Measurements from ENCODE around the gene OLFM3.

OLFM3 gene

DNA sequence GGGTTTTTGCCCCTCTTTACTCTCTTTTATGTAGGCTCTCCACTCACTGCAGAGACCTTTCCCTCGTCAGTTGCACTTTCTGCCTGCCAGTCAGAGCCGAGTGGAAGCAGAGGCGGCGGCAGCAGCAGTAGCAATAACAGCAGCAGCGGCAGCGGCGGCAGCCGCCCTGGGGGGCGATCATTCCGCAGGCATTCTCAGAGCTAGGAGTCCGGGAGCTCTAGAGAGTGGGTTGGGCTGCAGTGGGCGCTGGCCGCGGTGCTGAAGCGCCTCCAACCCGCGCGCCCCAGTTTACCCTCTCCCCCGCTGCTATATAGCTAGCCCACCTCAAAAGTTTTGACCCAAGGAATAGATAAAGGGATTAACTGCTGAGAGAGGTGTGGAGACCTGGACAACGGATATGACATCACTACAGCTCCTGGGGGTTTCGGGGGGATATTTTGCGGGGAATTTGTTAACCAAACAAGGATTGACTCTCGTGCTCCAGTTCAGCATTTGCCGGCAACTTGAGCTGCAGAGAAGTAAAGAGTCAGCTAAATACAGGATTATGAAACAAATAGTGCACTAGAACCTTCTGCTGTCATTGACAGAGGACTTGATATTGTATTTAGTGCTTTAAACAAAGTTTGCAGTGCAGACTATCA, at the start of gene OLFM3:
OLFM3 (minus strand) TSS at position 102 of the 641 bp plus-strand sequence.
- in situ Hi-C loops (cut with MboI; ENCODE audit: low sequenced_read_pairs), result no loop called here

DNA sequence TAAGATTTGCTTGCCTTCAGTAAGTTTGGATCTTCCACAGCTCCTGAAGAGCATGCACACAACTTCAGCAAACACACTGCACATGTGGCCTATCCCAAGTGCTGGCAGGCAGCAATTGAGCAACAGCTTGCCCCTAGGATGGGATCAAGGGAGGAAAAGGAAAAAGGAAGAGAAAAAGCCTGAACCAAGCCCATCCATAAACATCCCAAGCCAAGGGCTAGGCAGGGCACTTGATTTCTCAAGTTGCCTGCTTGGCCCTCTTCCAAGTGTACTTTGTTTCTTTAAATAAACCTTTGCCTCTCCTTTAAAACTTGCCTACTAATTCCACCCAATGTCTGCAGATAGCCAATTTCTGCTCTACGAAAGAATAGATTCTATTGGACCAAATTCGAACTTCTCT, 49.0 kb upstream of the OLFM3 start:
- in situ Hi-C loops (cut with MboI; ENCODE audit: low sequenced_read_pairs), result no loop called here

DNA sequence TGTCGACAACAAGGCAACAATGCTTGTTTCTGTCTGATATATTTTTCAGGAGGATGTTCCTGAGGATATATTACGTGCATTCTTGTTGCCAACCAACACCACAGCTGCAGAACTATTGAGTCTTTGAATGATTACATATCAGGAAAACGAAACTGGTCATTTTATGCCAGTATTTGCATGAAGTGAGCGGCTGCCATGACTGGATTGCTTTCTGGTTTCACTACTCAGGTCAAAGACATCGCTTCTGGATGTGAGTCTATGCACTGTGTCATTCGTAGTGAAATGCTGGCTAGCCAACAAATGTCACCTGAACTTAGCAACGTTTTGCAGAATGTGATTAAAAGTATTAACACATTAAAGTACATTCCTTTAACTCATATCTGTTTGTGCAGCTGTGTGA, 35.8 kb upstream of the OLFM3 start:
- in situ Hi-C loops (cut with MboI; ENCODE audit: low sequenced_read_pairs), result no loop called here

DNA sequence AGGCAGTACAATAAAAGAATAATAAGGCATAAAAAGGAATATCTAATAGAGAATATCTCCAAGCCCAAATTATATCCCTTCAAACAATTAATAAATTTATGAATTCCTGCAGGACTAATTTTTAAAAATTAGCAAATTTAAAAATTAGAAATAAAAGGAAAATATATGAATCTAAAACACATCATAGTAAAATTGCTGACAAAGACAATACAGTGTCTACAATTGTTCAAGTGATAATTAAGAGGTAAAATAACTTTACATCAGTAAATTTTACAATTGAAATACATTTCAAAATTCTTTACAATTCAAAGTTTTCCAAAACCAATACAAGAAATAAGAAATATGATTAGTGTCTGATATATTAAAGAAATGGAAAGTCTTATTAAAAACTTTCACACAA, 22.8 kb upstream of the OLFM3 start:
- in situ Hi-C loops (cut with MboI; ENCODE audit: low sequenced_read_pairs), result no loop called here

DNA sequence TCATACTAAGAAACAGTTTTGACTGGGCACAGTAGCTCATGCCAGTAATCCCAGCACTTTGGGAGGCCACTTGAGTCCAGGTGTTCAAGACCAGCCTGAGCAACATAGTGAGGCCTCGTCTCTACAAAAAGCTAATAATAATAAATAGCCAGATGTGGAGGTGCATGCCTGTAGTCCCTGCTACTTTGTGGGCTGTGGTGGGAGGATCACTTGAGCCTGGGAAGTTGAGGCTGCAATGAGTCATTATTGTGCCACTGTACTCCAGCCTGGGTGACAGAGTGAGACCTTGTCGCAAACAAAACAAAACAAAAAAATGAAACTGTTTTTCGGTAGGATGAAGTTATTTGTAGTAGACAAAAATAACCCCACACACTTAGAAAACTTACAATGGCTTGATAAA, 19.0 kb upstream of the OLFM3 start:
- in situ Hi-C loops (cut with MboI; ENCODE audit: low sequenced_read_pairs), result no loop called here

DNA sequence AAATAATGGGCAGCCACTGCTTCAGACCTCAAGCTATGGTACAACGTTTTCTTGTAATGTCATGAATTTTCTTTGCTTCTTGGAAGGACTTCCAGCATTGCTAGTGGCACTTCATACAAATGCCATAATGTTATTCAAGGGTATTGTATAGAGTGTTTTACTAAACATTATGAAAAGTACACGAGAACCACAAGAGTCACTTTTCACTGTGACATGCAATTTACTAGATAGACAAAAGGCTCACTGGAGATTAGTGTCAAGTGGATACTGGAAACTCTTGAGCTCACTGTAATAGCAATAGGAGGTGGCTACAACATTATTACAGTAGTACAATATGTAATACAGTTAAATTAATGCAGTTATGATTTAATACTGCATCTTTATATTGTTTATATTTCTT, 5.3 kb upstream of the OLFM3 start:
- in situ Hi-C loops (cut with MboI; ENCODE audit: low sequenced_read_pairs), result no loop called here

DNA sequence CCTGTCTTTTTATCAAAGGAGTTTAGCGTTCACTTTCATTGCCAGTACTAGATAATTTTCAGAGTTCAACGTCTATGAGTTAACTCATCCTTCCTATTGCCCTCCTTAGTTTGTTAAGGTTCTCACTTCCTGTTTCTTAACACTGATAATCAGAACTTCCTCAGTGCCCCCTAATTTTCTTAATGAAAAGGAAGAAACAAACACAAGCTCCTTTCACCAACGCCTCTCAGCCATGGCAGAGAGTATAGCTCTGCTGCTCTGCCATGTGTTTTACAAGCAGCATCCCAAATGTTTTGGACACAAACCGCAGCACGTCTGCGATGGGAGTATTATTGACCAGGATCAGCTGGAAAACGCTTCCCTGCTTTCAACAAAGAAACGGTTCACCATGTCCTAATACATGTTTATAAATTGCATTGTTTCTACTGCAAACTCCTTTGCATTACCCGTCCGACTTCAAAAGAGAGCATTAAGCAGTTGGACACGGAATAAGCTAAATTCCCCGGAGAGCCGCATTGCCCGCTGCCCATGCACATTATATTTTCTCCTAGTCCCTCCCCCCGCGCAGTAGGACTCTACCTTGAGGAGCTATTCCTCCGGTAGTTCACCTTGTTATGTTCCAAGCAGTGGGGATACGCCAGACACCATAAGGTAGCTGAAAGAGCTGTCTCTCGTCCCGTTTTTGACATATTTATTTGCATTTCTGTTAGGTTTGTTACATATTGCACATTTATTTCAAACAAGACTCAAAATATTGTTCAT, 561 bp downstream of the OLFM3 start:
- in situ Hi-C loops (cut with MboI; ENCODE audit: low sequenced_read_pairs), result no loop called here

DNA sequence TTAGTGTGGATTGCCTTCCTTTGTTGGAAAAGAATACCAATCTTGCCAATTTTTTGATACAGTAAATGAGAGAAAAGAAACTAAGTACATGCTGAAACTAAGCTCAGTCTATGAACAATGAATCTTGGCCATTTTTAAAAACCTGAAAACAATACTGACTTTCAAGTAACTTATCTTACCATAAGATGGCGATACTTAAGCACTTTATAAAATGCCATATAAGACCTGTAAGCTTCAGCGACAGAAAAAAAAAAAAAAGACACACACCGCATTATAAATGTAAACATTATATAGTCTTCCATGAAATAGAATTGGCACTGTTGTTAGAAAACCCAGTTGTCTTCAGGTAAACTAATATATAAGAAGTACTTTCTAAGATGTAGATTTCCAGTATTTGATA, 3.0 kb downstream of the OLFM3 start:
- in situ Hi-C loops (cut with MboI; ENCODE audit: low sequenced_read_pairs), result no loop called here

DNA sequence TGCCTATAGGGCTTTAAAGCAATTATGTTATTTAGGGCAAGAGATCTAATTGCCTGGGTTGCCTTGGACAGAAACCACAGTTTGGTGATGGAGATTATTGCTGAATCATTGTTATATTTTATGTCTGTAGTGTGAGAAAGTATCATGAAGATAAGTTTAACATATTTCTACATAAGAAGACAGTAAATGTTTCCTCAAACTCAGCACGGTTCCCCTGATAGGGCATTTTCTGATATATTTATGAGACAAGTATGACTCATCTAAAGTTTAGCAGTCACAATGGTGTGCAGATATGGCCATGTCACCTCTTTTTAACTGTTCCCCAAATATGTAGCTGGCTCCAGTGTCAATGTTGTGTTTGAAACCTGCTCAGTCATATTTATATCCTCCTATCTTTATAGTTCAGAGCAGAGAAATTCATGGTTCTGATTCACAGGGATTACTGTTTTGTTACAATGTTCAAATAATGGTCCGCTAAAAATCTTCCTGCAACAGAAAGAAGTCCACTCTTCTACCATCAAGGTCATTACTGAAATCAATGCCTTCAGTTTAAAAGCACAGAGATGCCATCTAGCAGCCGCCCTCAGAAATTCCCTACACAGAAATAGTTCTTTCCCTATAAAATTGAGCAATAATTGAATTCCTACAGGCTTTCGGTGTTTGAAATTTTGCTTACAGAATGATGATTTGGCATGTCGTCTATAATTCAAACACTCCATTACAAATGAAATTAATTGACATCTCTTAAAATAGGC, 3.7 kb downstream of the OLFM3 start:
- in situ Hi-C loops (cut with MboI; ENCODE audit: low sequenced_read_pairs), result no loop called here

DNA sequence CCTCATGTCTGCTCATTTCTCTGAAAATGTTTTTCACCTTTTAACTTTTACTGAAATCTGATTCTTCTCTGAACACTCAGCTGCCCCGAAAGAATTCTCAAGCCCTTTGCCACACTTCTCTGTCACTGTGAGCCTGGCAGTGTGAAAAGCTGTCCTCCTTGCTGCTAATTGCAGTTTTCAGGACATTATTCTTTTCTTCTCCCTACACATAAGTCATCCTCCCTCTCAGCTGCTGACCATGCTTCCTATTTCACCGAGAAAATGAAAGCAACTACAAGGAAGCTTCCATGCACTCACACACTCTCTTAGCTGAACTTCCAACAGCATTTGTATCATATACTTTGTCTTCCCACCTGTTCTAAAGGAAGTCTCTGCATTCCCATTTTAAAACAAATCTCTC, 15.8 kb downstream of the OLFM3 start:
- in situ Hi-C loops (cut with MboI; ENCODE audit: low sequenced_read_pairs), result no loop called here

DNA sequence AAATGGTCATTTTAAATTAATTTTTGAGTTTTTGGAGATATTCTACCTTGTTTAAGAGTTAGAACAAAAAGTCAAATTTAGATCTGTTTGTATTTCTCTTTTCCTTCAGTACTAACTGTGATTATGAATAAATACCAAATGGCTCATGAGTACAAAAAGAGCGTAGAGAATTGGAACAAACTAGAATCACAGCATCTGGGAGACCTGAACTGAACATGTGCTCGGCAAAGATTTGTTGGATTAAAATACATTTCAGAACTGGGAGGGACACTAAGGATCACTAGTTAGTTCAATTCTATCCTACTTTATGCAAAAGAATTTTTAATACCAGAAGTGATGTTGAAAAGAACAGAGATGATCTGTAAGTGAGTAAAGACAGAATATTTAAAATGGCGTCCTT, 19.5 kb downstream of the OLFM3 start:
- in situ Hi-C loops (cut with MboI; ENCODE audit: low sequenced_read_pairs), result no loop called here

DNA sequence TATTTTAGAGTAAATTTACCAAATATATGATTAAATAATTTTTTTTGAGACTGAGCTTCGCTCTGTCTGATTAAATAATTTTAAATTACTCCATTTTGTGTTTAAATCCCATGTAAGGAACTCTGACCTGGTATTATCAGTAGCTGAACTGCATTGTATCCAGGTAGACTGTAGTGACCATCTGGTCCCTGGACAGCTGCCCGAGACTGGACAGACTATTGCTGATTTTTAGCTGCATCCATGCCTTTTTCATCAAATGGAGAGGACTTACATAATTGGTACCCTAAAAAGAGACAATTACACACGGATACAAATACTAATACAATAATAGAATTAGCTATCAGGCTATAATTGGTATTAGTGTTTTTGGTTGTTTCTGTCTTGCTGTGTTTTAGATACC, 20.6 kb downstream of the OLFM3 start:
- in situ Hi-C loops (cut with MboI; ENCODE audit: low sequenced_read_pairs), result no loop called here

DNA sequence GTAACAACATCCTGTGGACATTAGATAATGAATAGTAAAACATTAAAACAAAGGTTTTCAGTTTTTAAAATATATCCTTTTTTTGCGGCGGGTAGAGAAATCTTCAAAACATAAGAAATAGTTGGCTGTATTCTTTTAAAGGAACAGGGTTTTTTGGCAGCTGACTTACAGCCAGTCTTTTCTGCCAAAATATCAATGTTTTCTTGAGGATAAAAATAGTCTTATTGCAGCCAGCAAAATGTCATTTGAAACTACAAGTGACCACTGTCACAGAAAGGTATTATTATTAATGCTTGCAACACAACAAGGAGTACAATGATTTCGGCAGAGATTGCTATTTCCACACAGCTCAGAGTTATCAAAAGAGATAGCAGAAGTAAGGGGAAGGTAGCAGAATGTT, 21.4 kb downstream of the OLFM3 start:
- in situ Hi-C loops (cut with MboI; ENCODE audit: low sequenced_read_pairs), result no loop called here

DNA sequence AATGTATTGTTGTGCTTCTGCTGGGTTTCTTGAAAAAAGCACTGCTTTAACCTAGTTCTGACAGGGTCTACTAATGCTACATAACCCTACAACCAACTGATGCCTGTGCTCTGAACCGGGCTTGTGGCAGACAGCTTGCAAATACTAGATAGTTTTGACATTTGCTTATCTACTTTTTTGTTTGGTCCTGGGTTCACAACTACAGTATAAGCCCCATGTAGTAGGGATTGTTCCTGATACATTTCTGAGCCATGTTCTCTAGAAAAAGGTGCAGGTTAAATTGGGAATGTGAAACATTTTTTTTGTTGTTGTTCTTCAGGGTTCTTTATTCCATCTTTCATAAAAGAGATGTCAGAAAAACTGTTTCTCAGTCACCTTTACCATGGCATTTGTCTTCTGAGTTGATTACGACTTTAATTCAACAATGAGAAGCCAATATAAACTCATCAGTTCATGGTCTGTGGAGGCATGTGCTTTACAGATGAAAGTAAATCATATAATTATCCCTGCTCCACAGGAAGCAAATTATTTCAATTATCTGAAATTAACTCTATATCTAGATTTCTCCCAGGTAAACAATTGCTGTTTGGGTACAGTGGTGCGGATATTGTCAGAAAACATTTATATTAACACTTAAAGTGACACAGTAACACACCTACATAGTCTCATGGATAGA, 22.0 kb downstream of the OLFM3 start:
- in situ Hi-C loops (cut with MboI; ENCODE audit: low sequenced_read_pairs), result no loop called here

DNA sequence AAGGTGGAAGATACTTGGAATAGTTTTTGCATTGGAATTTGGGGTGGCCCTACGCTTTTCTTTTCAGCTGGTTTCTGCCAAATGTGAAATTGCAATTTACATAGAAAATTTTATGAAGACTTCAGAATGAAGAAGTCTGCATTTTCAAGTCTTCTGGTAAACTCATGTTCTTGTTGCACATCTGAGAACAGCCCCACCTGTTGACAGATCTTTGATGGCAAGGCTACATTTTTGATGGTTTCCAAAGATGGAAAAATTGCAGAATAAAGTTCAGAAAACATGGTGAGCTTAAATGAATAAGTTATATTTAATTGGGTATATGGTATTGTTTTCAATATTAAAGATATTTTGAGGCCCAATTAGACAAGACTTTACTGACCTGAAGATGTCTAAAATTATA, 25.4 kb downstream of the OLFM3 start:
- in situ Hi-C loops (cut with MboI; ENCODE audit: low sequenced_read_pairs), result no loop called here

DNA sequence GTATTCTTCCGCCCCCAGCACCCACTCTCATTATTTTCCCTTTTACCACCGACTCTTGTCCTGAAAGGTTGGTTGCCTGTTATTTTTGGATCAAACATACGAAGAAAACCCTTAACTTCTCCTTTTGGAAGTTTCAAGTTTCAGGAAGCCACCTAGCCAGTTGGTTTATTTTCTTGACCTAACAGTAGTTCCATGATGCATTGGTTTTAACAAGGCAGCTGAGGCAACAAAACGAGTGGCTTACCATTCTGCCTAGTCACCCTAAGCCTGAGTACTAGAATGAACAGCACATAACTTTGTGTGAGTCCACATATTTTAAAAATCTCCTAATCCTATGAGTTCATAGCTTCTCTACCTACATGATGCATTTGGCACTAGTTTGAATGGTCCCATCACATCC, 28.9 kb downstream of the OLFM3 start:
- in situ Hi-C loops (cut with MboI; ENCODE audit: low sequenced_read_pairs), result no loop called here

DNA sequence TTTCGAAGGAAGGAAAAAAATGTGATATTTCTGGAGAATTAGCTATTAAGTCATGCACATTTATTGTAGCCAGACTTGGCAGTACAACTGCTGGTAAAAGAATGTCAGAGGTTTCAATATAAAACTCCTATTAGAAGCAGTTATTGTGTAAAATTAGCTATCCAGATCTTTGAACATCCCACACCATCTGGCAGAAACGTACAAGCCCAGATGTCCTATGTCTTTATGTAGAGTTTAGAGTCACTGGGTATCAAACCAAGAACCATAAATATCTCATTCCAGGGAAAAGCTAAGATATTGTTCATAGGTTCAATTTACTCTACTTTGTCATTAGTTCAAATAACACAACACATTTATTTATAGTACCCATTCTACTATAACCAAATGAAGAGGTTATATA, 31.4 kb downstream of the OLFM3 start:
- in situ Hi-C loops (cut with MboI; ENCODE audit: low sequenced_read_pairs), result no loop called here

DNA sequence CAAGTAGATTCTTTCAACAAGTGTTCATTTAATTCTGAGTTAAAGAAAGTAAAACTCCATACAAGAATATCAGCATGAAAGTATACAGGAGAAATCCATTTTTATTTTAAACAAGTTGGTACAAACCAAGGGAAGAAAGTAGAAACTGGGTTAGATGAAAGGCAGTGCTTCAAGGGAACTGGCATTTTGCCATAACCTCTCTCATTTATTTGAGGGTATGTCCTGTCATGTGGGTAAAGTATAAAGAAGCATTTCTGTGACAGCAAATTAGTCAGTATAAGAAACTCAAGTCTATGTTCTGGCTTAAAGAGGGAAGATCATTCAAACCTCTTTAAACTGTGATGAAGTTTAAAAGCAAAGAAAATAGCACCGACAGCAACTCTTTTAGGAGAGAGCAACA, 32.0 kb downstream of the OLFM3 start:
- in situ Hi-C loops (cut with MboI; ENCODE audit: low sequenced_read_pairs), result no loop called here

DNA sequence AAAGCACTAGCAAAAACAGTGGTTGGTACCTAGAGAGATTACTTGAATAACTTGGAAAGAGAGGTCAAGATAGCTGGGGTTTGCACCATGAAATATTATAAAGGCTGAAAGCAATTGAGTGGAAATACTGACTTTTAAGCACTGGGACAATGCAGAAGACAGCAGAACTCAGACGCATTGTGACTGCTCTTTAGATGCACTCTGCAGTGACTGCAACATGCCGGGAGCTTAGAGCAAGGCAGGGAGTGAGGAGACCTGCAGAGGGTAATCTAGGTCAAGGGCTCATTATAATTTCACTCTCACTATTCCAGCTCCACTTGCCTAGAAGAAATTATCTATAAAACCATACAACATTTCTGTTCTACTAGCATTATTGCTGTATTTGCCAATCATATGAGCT, 36.6 kb downstream of the OLFM3 start:
- in situ Hi-C loops (cut with MboI; ENCODE audit: low sequenced_read_pairs), result no loop called here

DNA sequence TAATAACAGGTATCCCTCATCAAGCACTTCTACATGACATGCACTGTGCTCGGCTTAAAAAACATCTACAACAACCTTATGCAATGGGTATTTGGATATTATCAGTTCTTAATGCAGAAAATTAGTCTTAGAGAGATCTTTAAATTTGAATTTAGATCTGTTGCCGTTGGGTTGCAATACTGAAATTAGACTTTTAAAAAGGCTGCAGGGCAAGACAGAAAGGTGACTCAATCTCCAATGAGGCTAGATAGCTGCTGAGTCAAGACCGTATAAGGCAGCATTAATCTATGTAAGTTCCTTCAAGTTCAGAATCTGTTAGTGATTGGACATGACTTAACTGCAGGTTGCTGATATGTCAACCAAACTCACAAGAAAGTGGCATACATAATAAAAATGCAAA, 37.3 kb downstream of the OLFM3 start:
- in situ Hi-C loops (cut with MboI; ENCODE audit: low sequenced_read_pairs), result no loop called here

DNA sequence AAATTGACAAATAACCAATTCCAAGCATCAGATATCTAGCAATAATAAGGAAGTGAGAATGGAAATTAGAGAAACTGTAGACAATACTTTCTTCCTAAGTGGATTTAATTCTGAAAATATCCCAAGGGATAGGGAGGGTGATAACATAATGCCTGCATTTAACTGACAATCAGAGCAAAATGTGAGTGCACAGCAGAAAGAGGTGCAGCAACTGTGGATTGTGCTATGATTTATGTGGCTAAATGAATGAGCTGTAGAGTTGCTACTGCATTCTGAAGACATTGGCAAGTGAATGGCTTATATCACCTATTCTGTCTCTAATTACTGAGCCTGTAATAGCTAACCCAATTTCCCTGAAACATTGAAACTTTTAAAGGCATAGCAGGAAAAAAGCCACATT, 39.0 kb downstream of the OLFM3 start:
- in situ Hi-C loops (cut with MboI; ENCODE audit: low sequenced_read_pairs), result no loop called here

DNA sequence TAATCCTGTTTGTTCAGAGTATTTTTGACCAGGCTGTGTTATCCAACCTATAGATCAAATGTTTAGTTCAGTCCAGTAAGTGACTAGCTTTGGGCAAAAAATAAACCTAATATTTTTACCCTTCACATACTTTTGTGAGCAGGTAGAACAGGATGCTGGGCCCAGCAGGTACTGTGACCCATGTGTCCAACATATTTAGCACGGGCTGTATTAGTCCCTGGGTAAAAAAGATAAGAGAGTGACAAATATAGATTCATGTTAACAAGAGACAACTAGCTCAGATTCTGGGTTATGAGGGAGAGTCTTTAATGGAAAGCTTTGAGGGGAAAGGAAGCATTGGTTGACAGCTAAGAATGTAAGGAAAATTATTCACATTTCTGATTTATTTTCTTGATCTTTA, 43.1 kb downstream of the OLFM3 start:
- in situ Hi-C loops (cut with MboI; ENCODE audit: low sequenced_read_pairs), result no loop called here
